Stomach (tissue), 19 donors: ENCODE data around the gene SYNDIG1. TPM values are rescaled to one million over a fixed set of nuclear protein-coding genes. Genes with fewer than 3 reads are reported as not detected.
A peak's percentile ranks its signal among the peaks of the same experiment; 100 is the strongest.

Experiments
- DNase-seq, 2 donors: peaks; one replicate each; pipeline versions ENCODE4 v3.0.0 to v3.0.0-alpha.2; 2013 to 2019
- H3K27ac ChIP-seq, 5 donors: fragments of 200-600 bp in 4 of 5; sonication (generic) in 4 of 5; one replicate each; pipeline ENCODE4 v1.5.1; 2013 to 2019; ENCODE audit warnings: mild to moderate bottlenecking in 1 of 5, moderate library complexity in 1 of 5
- H3K27me3 ChIP-seq, 3 donors: fragments of 200-600 bp; sonication (generic); one replicate each; pipeline ENCODE4 v1.5.1; 2017 to 2019; ENCODE audit warnings: mixed run types in 1 of 3
- H3K36me3 ChIP-seq, 4 donors: fragments of 200-600 bp; sonication (generic); 1 replicate in 3 of 4; 2 replicates in 1 of 4; pipeline ENCODE4 v1.5.1; 2016 to 2019
- H3K4me1 ChIP-seq, 4 donors: fragments of 200-600 bp; sonication (generic); one replicate each; pipeline ENCODE4 v1.5.1; 2016 to 2019
- H3K4me3 ChIP-seq, 4 donors: fragments of 200-600 bp; sonication (generic) in 3 of 4; one replicate each; pipeline ENCODE4 v1.5.1; 2016 to 2019; ENCODE audit warnings: mild to moderate bottlenecking in 1 of 4
- H3K9me3 ChIP-seq, 4 donors: fragments of 200-600 bp; sonication (generic); one replicate each; pipeline ENCODE4 v1.5.1; 2016 to 2019
- EP300 ChIP-seq: sonication (generic); formaldehyde crosslinking; IDR thresholded peaks from one replicate; pipeline ENCODE4 v1.6.1; 2017; ENCODE audit warnings: antibody characterized with exemption
- POLR2A ChIP-seq, 4 donors: fragments of 450-650 bp; IDR thresholded peaks; one replicate each; pipeline ENCODE4 v1.6.1; 2016; ENCODE audit warnings: antibody characterized with exemption in 4 of 4, control low read depth in 2 of 4, mild to moderate bottlenecking in 1 of 4, moderate library complexity in 1 of 4
- POLR2AphosphoS5 ChIP-seq, 3 donors: sonication (generic); formaldehyde crosslinking; IDR thresholded peaks; one replicate each; pipeline ENCODE4 v1.6.1; 2016; ENCODE audit warnings: antibody characterized with exemption in 3 of 3
- WGBS, 5 donors: extraction: QIAGEN DNeasy Blood & Tissue Kit in 3 of 5; methylation state at CpG; one replicate each; pipeline versions ENCODE4 v1.1.5 to v1.1.7; 2013 to 2018; 5-methylcytosine and 5-hydroxymethylcytosine counted together
- intact Hi-C: fragments of 100-400 bp; cut with DNase I; formaldehyde crosslinking; loops from one replicate; pipeline ENCODE4 v1.15.1; 2023; ENCODE audit warnings: low total_unique reads
- long read RNA-seq, 10 donors: transcript quantifications; one replicate each; lab custom pipeline, GENCODE V29; 2026
- polyA plus RNA-seq, 3 donors: library from polyadenylated mRNA; stranded (reverse); fragments of 200-250 nt; gene quantifications; one replicate each; pipeline ENCODE4 v1.2.3, GENCODE V29; 2013
- total RNA-seq, 5 donors: library from RNA; depleted of rRNA; stranded (reverse); fragments of >200 nt; gene quantifications; one replicate each; pipeline versions ENCODE4 v1.1.0 to v1.2.3, GENCODE V29; 2014 to 2016
- TF ChIP-seq, protein P1 (sequence below), 7 experiments: fragments of 450-650 bp in 4 of 7; fragments of 200-600 bp in 3 of 7; sonication (generic) in 3 of 7; IDR thresholded peaks; one replicate each; pipeline ENCODE4 v1.5.1; 2016 to 2019; ENCODE audit warnings: antibody characterized with exemption in 7 of 7, control low read depth in 2 of 7, mild to moderate bottlenecking in 1 of 7
- donor health status: healthy with polysubstance abuse.
- donor health status: Bipolar disorder and iron deficiency.
- donor health status: healthy.

The SYNDIG1 gene
- total RNA-seq, result 1 to 10 TPM in 1 of 5 donors, under 1 TPM in 1, not detected in 3; 0.29 to 2.0 TPM
- 1 to 10 TPM in 1 of 3 donors, under 1 TPM in 1, not detected in 1; 0.53 to 1.2 TPM for polyA plus RNA-seq
- long read RNA-seq, donor 1, partial matches to known transcripts, result 0 of 1 reads
- long read RNA-seq, donor 1, other reads (novel, unspliced or antisense), result 0 of 1 reads
- long read RNA-seq, donor 2, result 0 reads
- long read RNA-seq, donor 3, partial matches to known transcripts, result 0 of 2 reads
- long read RNA-seq, donor 3, other reads (novel, unspliced or antisense), result 0 of 2 reads
- long read RNA-seq, donor 4, result 0 reads
- long read RNA-seq, donor 5, result 0 reads
- long read RNA-seq, donor 6, partial matches to known transcripts, result 0 of 1 reads
- long read RNA-seq, donor 6, other reads (novel, unspliced or antisense), result 0 of 1 reads
- long read RNA-seq, donor 7, result 0 reads
- long read RNA-seq, donor 8, result 0 reads
- long read RNA-seq, donor 9, result 0 reads
- long read RNA-seq, donor 10, result 0 reads

DNA sequence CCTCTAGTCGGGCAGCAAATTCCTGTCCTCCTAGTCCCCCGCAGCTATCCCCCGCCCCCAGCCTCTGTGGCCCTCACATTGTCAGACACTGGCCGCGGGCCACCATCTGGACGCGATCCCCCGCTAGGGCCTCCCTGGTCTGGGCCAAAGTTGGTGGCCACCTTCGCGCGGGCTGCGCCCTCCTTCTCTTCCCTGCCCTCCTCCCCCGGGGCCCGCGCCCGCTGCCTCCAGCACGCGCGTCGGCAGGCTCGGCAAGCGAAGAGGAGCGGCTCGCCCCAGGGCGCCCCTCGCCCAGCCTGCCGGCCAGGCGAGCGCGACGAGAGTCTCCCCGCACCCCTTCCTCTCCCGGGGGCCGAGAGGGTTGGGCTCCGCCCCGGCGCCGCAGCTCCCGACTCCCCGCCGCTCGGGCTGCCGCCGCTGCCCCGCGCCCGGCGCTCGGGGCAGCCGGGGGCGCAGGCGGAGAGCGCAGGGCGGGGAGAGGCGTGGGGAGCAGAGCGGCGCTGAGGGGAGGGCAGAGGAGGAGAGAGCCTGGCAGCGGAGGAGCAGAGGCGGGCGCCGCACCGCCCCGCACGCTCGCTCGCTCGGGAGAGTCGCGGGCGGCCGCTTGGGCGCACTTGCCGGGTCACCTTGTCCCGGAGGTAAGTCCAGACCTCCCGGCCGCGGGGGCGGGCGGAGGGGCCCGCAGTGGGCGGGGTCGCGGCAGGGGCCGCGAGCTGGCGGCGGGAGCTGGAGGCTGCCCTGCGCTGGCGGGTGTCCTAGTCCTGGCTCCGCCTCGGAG lies at the start of gene SYNDIG1:
Gene SYNDIG1 (plus strand): TSS at position 514 of the 778 bp plus-strand sequence. CDS start 73,469 bp downstream, outside the sequence.
- DNase-seq, result peak in 1 of 2 donors; percentile 69
- TF ChIP-seq, protein P1, sequence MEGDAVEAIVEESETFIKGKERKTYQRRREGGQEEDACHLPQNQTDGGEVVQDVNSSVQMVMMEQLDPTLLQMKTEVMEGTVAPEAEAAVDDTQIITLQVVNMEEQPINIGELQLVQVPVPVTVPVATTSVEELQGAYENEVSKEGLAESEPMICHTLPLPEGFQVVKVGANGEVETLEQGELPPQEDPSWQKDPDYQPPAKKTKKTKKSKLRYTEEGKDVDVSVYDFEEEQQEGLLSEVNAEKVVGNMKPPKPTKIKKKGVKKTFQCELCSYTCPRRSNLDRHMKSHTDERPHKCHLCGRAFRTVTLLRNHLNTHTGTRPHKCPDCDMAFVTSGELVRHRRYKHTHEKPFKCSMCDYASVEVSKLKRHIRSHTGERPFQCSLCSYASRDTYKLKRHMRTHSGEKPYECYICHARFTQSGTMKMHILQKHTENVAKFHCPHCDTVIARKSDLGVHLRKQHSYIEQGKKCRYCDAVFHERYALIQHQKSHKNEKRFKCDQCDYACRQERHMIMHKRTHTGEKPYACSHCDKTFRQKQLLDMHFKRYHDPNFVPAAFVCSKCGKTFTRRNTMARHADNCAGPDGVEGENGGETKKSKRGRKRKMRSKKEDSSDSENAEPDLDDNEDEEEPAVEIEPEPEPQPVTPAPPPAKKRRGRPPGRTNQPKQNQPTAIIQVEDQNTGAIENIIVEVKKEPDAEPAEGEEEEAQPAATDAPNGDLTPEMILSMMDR (IDR thresholded peaks at IDR 0.05), result no peak
- TF ChIP-seq POLR2AphosphoS5 (IDR thresholded peaks at IDR 0.05) (no peak), EP300 (no peak), POLR2A (IDR thresholded peaks at IDR 0.05) (no peak)
- Histone ChIP-seq H3K9me3 (no peaks in the 10 kb centered on the region), H3K4me1 (peaks cover 18 to 38% (median 24%) of the 10 kb centered on the region in 4 donors), H3K4me3 (peak within 1 kb of the TSS; percentile 50 to 65 (median 54)), H3K27ac (peak within 1 kb of the TSS in 2 of 5 donors; percentile 43 to 56), H3K27me3 (peaks cover 0 to 70% (median 28%) of the 10 kb centered on the region in 3 donors), H3K36me3 (no peaks in the 10 kb centered on the region)
- intact Hi-C loops, result no loop called here
- 0 to 3% (median 1%) methylated on average over 17 to 91 of the region's 91 CpGs for WGBS, 5 donors

GRCh38 chr20:24419786-24420185 lies 49.6 kb upstream of the SYNDIG1 start:
- TF ChIP-seq POLR2A (IDR thresholded peaks at IDR 0.05), result no peak
- no peak for TF ChIP-seq POLR2AphosphoS5 (IDR thresholded peaks at IDR 0.05)
- no peak for TF ChIP-seq EP300
- TF ChIP-seq, protein P1 (IDR thresholded peaks at IDR 0.05), result no peak
- Histone ChIP-seq H3K27me3 (peaks cover 0 to 5% (median 0%) of the 10 kb centered on the region in 3 donors), H3K27ac (no peak overlapping the region), H3K9me3 (peaks cover 0 to 21% (median 12%) of the 10 kb centered on the region in 4 donors), H3K4me1 (no peaks in the 10 kb centered on the region), H3K4me3 (no peak overlapping the region), H3K36me3 (no peaks in the 10 kb centered on the region)
- 84 to 90% (median 89%) methylated on average over 6 of the region's 6 CpGs for WGBS, 5 donors
- no peak for DNase-seq
- intact Hi-C loops, result no loop called here

DNA sequence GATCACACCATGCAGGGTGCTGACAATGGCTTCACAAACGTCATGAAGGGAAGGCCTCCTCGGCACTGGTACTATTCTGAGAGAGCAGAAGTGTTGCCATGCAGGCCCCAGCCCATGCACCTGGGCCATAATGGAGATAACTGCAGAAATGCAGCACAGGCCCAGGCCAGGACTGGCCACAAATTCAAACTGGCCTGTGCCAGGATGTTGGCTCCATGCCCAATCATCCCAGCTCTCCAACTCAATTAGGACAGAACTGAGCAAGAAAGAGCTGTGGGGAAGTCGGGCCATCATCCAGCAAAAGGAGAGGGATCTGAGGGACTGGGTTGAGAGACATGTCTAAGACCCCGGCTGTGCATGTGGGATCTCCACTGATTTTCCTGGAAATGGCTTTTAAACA lies 48.9 kb upstream of the SYNDIG1 start:
- 72 to 84% (median 81%) methylated on average over 4 of the region's 4 CpGs for WGBS, 5 donors
- intact Hi-C loops, result no loop called here
- Histone ChIP-seq H3K36me3 (no peaks in the 10 kb centered on the region), H3K4me1 (no peaks in the 10 kb centered on the region), H3K9me3 (peaks cover 0 to 14% (median 6%) of the 10 kb centered on the region in 4 donors), H3K4me3 (no peak overlapping the region), H3K27ac (no peak overlapping the region), H3K27me3 (peaks cover 0 to 5% (median 0%) of the 10 kb centered on the region in 3 donors)
- no peak for DNase-seq
- TF ChIP-seq POLR2A (IDR thresholded peaks at IDR 0.05) (no peak), POLR2AphosphoS5 (IDR thresholded peaks at IDR 0.05) (no peak), EP300 (no peak)
- TF ChIP-seq, protein P1 (IDR thresholded peaks at IDR 0.05), result no peak

GRCh38 chr20:24421071-24421470 lies 48.4 kb upstream of the SYNDIG1 start:
- peaks cover 0 to 5% (median 0%) of the 10 kb centered on the region in 3 donors for H3K27me3 ChIP-seq
- peaks cover 0 to 9% (median 2%) of the 10 kb centered on the region in 4 donors for H3K9me3 ChIP-seq
- H3K27ac ChIP-seq, result no peak overlapping the region
- no peaks in the 10 kb centered on the region for H3K36me3 ChIP-seq
- TF ChIP-seq POLR2AphosphoS5 (IDR thresholded peaks at IDR 0.05) (no peak), EP300 (no peak), POLR2A (IDR thresholded peaks at IDR 0.05) (no peak)
- TF ChIP-seq, protein P1 (IDR thresholded peaks at IDR 0.05), result no peak
- intact Hi-C loops, result no loop called here
- H3K4me3 ChIP-seq, result no peak overlapping the region
- DNase-seq, result no peak
- no peaks in the 10 kb centered on the region for H3K4me1 ChIP-seq
- 81 to 89% (median 85%) methylated on average over 9 of the region's 9 CpGs for WGBS, 5 donors
